Mesendoderm (in vitro differentiated cells): ENCODE data around the gene NXPE3.

Source experiments
- DNase-seq: peaks from one replicate; pipeline ENCODE4 v3.0.0; 2013
- H2AK5ac ChIP-seq: 2 replicates; pipeline ENCODE4 v1.6.1; 2013; ENCODE audit warnings: low read length, inconsistent platforms
- H2BK120ac ChIP-seq: 2 replicates; pipeline ENCODE4 v1.6.1; 2013; ENCODE audit warnings: low read depth, mild to moderate bottlenecking, low read length, moderate library complexity, mixed read lengths
- H2BK15ac ChIP-seq: replicated peaks from 2 replicates; pipeline ENCODE4 v1.6.1; 2013; ENCODE audit warnings: low read depth, mild to moderate bottlenecking, moderate library complexity
- H2BK5ac ChIP-seq: 2 replicates; pipeline ENCODE4 v1.6.1; 2013; ENCODE audit warnings: low read length, inconsistent platforms
- H3K18ac ChIP-seq: 2 replicates; pipeline ENCODE4 v1.6.1; 2013; ENCODE audit warnings: mild to moderate bottlenecking, low read length, mixed read lengths
- H3K23ac ChIP-seq: one replicate; pipeline ENCODE4 v1.6.1; 2013; ENCODE audit warnings: low read length
- H3K27ac ChIP-seq: 2 replicates; pipeline ENCODE4 v1.5.1; 2013; ENCODE audit warnings: low read depth, mild to moderate bottlenecking, inconsistent platforms, low read length, moderate library complexity
- H3K27me3 ChIP-seq: 2 replicates; pipeline ENCODE4 v1.6.1; 2013; ENCODE audit warnings: low read length, control low read depth, mild to moderate bottlenecking, inconsistent platforms; ENCODE audit not compliant: insufficient read depth, poor library complexity
- H3K36me3 ChIP-seq: 2 replicates; pipeline ENCODE4 v1.6.1; 2013; ENCODE audit warnings: low read length, inconsistent platforms; ENCODE audit not compliant: control insufficient read depth, insufficient read depth
- H3K4ac ChIP-seq: one replicate; pipeline ENCODE4 v1.6.1; 2013; ENCODE audit warnings: low read depth, mild to moderate bottlenecking, low read length, moderate library complexity
- H3K4me1 ChIP-seq: 2 replicates; pipeline ENCODE4 v1.6.1; 2013; ENCODE audit warnings: low read depth, low read length, inconsistent platforms; ENCODE audit not compliant: control insufficient read depth
- H3K4me2 ChIP-seq: 2 replicates; pipeline ENCODE4 v1.6.1; 2013; ENCODE audit warnings: low read length
- H3K4me3 ChIP-seq: 2 replicates; pipeline ENCODE4 v1.5.1; 2013; ENCODE audit warnings: mild to moderate bottlenecking, low read length
- H3K56ac ChIP-seq: one replicate; pipeline ENCODE4 v1.6.1; 2013; ENCODE audit warnings: low read length
- H3K79me1 ChIP-seq: 2 replicates; pipeline ENCODE4 v1.6.1; 2013; ENCODE audit warnings: low read length, inconsistent platforms
- H3K79me2 ChIP-seq: 2 replicates; pipeline ENCODE4 v1.6.1; 2013; ENCODE audit warnings: mild to moderate bottlenecking, low read length; ENCODE audit not compliant: control insufficient read depth, insufficient read depth
- H3K9ac ChIP-seq: 2 replicates; pipeline ENCODE4 v1.6.1; 2013; ENCODE audit warnings: low read length, inconsistent platforms
- H4K5ac ChIP-seq: one replicate; pipeline ENCODE4 v1.6.1; 2013; ENCODE audit warnings: low read length
- H4K8ac ChIP-seq: one replicate; pipeline ENCODE4 v1.6.1; 2013; ENCODE audit warnings: low read depth, mild to moderate bottlenecking, control low read depth, low read length, moderate library complexity
- WGBS: extraction: QIAGEN DNeasy Blood & Tissue Kit; methylation state at CpG from one replicate; pipeline ENCODE4 v1.1.7; 2013; ENCODE audit warnings: low lambda C conversion rate, missing lambda C conversion rate; ENCODE audit not compliant: insufficient coverage; ENCODE audit errors: extremely low coverage; 5-methylcytosine and 5-hydroxymethylcytosine counted together

NXPE3 gene

DNA sequence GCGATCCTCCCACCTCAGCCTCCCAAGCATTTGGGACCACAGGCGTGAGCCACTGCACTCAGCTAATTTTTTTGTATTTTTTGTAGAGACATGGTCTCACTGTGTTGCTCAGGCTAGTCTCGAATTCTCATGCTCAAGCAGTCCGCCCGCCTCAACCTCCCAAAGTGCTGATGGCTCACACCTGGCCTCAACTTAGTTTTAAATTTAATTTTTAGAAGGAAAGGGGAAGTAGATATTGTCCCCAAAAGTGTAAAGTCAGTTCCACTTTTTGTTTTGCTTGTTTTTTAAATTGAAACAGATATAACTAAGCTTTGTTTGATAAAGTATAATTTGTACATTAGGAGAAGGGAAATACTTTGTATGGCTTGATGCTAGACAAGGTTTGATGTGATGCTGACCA is 39.0 kb downstream of the NXPE3 start:
- no peak overlapping the region for H2BK5ac ChIP-seq
- no peak overlapping the region for H3K4me2 ChIP-seq
- WGBS, result no CpG with 5 or more reads among the region's 5 CpGs
- no peak overlapping the region for H2BK120ac ChIP-seq
- no peaks in the 10 kb centered on the region for H3K79me1 ChIP-seq
- H3K79me2 ChIP-seq, result no peaks in the 10 kb centered on the region
- no peak for DNase-seq
- H3K56ac ChIP-seq, result no peak overlapping the region
- H2BK15ac ChIP-seq, result no peak overlapping the region
- no peaks in the 10 kb centered on the region for H3K36me3 ChIP-seq
- no peak overlapping the region for H4K5ac ChIP-seq
- no peak overlapping the region for H4K8ac ChIP-seq
- no peak overlapping the region for H3K4ac ChIP-seq
- no peak overlapping the region for H3K27ac ChIP-seq
- no peaks in the 10 kb centered on the region for H3K27me3 ChIP-seq
- H2AK5ac ChIP-seq, result no peak overlapping the region
- no peak overlapping the region for H3K18ac ChIP-seq
- no peak overlapping the region for H3K4me3 ChIP-seq
- no peak overlapping the region for H3K9ac ChIP-seq
- H3K23ac ChIP-seq, result no peak overlapping the region
- no peaks in the 10 kb centered on the region for H3K4me1 ChIP-seq

DNA sequence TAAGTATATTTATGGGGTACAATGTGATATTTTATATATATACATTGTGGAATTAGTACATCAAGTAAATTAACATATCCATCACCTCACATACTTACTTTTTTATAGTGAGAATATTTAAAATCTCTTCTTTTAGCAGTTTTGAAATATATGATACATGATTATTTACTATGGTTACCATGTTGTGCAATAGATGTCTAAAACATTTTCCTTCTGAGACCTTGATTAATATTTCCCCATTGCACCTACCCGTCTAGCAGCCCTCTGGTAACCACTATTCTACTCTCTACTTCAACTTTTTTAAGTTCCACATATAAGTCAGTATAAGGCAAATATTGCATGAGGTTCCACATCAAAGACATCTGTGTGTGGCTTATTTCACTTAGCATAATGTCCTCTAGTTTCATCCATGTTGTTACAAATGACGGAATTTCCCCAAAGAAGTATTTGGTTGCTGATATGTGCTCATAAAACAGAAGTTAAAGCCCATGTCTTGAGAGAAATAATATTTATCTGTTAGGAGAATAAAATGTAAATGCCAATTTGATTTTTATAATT is 40.7 kb downstream of the NXPE3 start:
- Histone ChIP-seq H4K8ac (no peak overlapping the region), H3K4ac (no peak overlapping the region), H3K27ac (no peak overlapping the region), H3K79me1 (no peaks in the 10 kb centered on the region), H3K4me3 (no peak overlapping the region), H3K23ac (no peak overlapping the region), H3K36me3 (no peaks in the 10 kb centered on the region), H2BK15ac (no peak overlapping the region), H4K5ac (no peak overlapping the region), H2BK120ac (no peak overlapping the region), H3K4me2 (no peak overlapping the region), H2AK5ac (no peak overlapping the region), H3K9ac (no peak overlapping the region), H3K18ac (no peak overlapping the region), H3K27me3 (no peaks in the 10 kb centered on the region), H3K4me1 (no peaks in the 10 kb centered on the region), H2BK5ac (no peak overlapping the region), H3K79me2 (no peaks in the 10 kb centered on the region), H3K56ac (no peak overlapping the region)
- no CpG with 5 or more reads among the region's 2 CpGs for WGBS
- DNase-seq, result no peak

DNA sequence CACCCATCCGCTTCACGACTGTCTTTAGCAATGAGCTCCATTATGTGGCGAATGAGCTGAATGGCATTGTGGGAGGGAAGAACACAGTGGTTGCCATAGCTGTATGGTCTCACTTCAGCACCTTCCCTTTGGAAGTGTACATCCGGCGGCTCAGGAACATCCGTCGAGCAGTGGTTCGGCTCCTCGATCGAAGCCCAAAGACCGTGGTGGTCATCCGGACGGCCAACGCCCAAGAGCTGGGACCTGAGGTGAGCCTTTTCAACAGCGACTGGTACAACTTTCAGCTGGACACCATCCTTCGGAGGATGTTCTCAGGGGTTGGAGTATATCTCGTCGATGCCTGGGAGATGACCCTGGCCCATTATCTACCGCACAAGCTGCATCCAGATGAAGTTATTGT is 42.5 kb downstream of the NXPE3 start:
- no peak overlapping the region for H3K27ac ChIP-seq
- H4K8ac ChIP-seq, result no peak overlapping the region
- no peak overlapping the region for H2BK120ac ChIP-seq
- no peak overlapping the region for H3K23ac ChIP-seq
- no peak overlapping the region for H2BK5ac ChIP-seq
- H3K56ac ChIP-seq, result no peak overlapping the region
- H3K27me3 ChIP-seq, result no peaks in the 10 kb centered on the region
- H4K5ac ChIP-seq, result no peak overlapping the region
- no peak overlapping the region for H3K18ac ChIP-seq
- H3K9ac ChIP-seq, result no peak overlapping the region
- no peak overlapping the region for H3K4me3 ChIP-seq
- no peak overlapping the region for H2AK5ac ChIP-seq
- no peaks in the 10 kb centered on the region for H3K79me1 ChIP-seq
- no peaks in the 10 kb centered on the region for H3K4me1 ChIP-seq
- DNase-seq, result no peak
- no CpG with 5 or more reads among the region's 19 CpGs for WGBS
- no peaks in the 10 kb centered on the region for H3K79me2 ChIP-seq
- H3K4me2 ChIP-seq, result no peak overlapping the region
- no peak overlapping the region for H2BK15ac ChIP-seq
- no peaks in the 10 kb centered on the region for H3K36me3 ChIP-seq
- no peak overlapping the region for H3K4ac ChIP-seq

DNA sequence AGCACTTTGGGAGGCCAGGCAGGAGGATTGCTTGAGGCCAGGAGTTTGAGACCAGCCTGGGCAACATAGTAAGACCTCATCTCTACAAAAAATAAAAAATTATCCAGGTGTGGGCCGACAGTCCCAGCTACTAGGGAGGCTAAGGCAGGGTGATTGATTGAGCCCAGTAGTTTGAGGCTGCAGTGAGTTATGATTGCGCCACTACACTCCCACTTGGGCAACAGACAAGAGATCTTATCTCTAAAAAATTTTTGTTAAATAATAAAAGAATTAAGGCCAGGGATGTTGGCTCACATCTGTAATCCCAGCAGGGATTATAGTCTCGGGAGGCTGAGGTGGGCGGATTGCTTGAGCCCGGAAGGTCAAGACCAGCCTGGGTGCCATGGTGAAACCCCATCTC is 44.5 kb downstream of the NXPE3 start:
- no peak overlapping the region for H4K8ac ChIP-seq
- H2BK120ac ChIP-seq, result no peak overlapping the region
- H3K79me2 ChIP-seq, result no peaks in the 10 kb centered on the region
- H3K18ac ChIP-seq, result no peak overlapping the region
- no peaks in the 10 kb centered on the region for H3K36me3 ChIP-seq
- no peak overlapping the region for H2AK5ac ChIP-seq
- no peaks in the 10 kb centered on the region for H3K27me3 ChIP-seq
- no peak overlapping the region for H2BK15ac ChIP-seq
- no peak overlapping the region for H3K23ac ChIP-seq
- WGBS, result no CpG with 5 or more reads among the region's 5 CpGs
- no peaks in the 10 kb centered on the region for H3K79me1 ChIP-seq
- no peak overlapping the region for H3K4ac ChIP-seq
- H3K9ac ChIP-seq, result no peak overlapping the region
- DNase-seq, result no peak
- H3K4me1 ChIP-seq, result no peaks in the 10 kb centered on the region
- no peak overlapping the region for H2BK5ac ChIP-seq
- no peak overlapping the region for H3K4me3 ChIP-seq
- no peak overlapping the region for H3K27ac ChIP-seq
- H3K56ac ChIP-seq, result no peak overlapping the region
- no peak overlapping the region for H3K4me2 ChIP-seq
- H4K5ac ChIP-seq, result no peak overlapping the region

DNA sequence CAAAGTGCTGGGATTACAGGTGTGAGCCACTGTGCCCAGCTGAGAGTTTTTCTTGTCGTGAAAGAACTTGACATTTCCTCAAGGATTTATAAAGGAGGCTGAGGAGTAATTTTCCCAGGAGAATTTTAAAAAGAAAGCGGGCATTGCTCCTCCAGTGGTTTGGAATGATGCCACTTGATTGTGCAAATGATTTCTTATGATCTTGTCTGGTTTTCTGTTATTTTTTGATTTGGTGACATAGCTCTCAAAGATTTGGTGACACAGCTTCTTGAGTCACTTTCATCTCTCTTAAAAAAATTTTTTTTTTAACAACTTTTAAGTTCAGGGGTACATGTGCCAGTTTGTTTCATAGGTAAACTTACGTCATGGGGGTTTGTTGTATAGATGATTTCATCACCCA is 45.7 kb downstream of the NXPE3 start:
- Histone ChIP-seq H3K4me1 (no peaks in the 10 kb centered on the region), H3K9ac (no peak overlapping the region), H3K36me3 (no peaks in the 10 kb centered on the region), H3K4me3 (no peak overlapping the region), H4K5ac (no peak overlapping the region), H3K27me3 (no peaks in the 10 kb centered on the region), H3K79me1 (no peaks in the 10 kb centered on the region), H4K8ac (no peak overlapping the region), H2BK120ac (no peak overlapping the region), H2AK5ac (no peak overlapping the region), H3K79me2 (no peaks in the 10 kb centered on the region), H3K56ac (no peak overlapping the region), H3K4me2 (no peak overlapping the region), H2BK15ac (no peak overlapping the region), H3K18ac (no peak overlapping the region), H3K4ac (no peak overlapping the region), H3K23ac (no peak overlapping the region), H3K27ac (no peak overlapping the region), H2BK5ac (no peak overlapping the region)
- no peak for DNase-seq
- WGBS, result no CpG with 5 or more reads among the region's 3 CpGs

DNA sequence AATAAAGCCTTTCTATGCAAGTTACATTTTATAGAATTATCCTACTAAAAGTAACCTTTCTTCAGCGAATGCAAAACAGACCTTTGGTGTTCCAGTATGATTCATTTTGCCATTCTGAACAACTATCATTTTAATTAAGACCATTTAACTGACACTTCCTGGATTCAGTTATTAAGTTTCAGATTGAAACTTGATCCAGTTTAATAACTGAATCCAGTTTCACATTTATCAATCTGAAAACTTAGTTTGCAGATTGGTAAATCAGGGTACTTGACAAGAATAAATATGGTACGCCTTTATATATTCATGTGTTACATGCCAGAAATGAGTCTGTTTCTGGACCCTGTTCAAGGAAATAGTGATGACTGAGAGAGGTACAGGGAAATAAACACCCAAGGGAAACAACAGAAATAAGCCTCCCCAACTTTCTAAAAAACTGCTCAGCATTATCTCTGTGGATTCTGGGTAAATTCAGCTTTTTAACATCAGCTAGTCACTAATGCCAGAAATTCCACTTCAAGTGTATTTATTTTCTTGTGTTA is 47.0 kb downstream of the NXPE3 start:
- no peaks in the 10 kb centered on the region for H3K27me3 ChIP-seq
- no peak overlapping the region for H3K56ac ChIP-seq
- H3K9ac ChIP-seq, result no peak overlapping the region
- no peak overlapping the region for H2AK5ac ChIP-seq
- H3K36me3 ChIP-seq, result no peaks in the 10 kb centered on the region
- H4K8ac ChIP-seq, result no peak overlapping the region
- H2BK15ac ChIP-seq, result no peak overlapping the region
- no peak overlapping the region for H4K5ac ChIP-seq
- no peaks in the 10 kb centered on the region for H3K79me1 ChIP-seq
- H3K4me2 ChIP-seq, result no peak overlapping the region
- no peak overlapping the region for H3K18ac ChIP-seq
- H2BK120ac ChIP-seq, result no peak overlapping the region
- no CpG with 5 or more reads among the region's 2 CpGs for WGBS
- H3K4me1 ChIP-seq, result no peaks in the 10 kb centered on the region
- H3K79me2 ChIP-seq, result no peaks in the 10 kb centered on the region
- DNase-seq, result no peak
- H3K4ac ChIP-seq, result no peak overlapping the region
- no peak overlapping the region for H2BK5ac ChIP-seq
- no peak overlapping the region for H3K27ac ChIP-seq
- no peak overlapping the region for H3K4me3 ChIP-seq
- H3K23ac ChIP-seq, result no peak overlapping the region
